CD4-positive, alpha-beta T cell treated with Interleukin-21 for 1 hour (primary cell): ENCODE measurements around the gene ADTRP.

Experiments
- DNase-seq: peaks from one replicate; pipeline ENCODE4 v3.0.0-alpha.2; 2020

Gene ADTRP

GRCh38 chr6:11778648-11779328 lies at the start of gene ADTRP:
TSS of gene ADTRP (minus strand) at chr6:11778803. CDS start at chr6:11778759, 44 bp downstream.
- no peak for DNase-seq

- DNase-seq: no peak
These were observed 48.2 kb upstream of the ADTRP start for GRCh38 chr6:11826779-11827178.

- DNase-seq: peak; percentile 11
These were observed 46.4 kb upstream of the ADTRP start for GRCh38 chr6:11824986-11825385.

GRCh38 chr6:11822346-11822745 lies 43.7 kb upstream of the ADTRP start:
- peak; percentile 10 for DNase-seq

GRCh38 chr6:11821781-11822180 lies 43.2 kb upstream of the ADTRP start:
- DNase-seq: no peak

- no peak for DNase-seq
These were observed 42.2 kb upstream of the ADTRP start for GRCh38 chr6:11820821-11821220.

- no peak for DNase-seq
These were observed 40.9 kb upstream of the ADTRP start for GRCh38 chr6:11819486-11819885.

- no peak for DNase-seq
These were observed 36.6 kb upstream of the ADTRP start for GRCh38 chr6:11815231-11815630.

- DNase-seq: no peak
These were observed 36.2 kb upstream of the ADTRP start for GRCh38 chr6:11814819-11815218.

- DNase-seq: no peak
These were observed 35.5 kb upstream of the ADTRP start for GRCh38 chr6:11814106-11814505.

- DNase-seq: no peak
These were observed 35.0 kb upstream of the ADTRP start for GRCh38 chr6:11813606-11814005.

- DNase-seq: no peak
These were observed 34.3 kb upstream of the ADTRP start for GRCh38 chr6:11812951-11813350.

GRCh38 chr6:11812439-11812838 lies 33.8 kb upstream of the ADTRP start:
- no peak for DNase-seq

GRCh38 chr6:11811644-11812264 lies 33.2 kb upstream of the ADTRP start:
- DNase-seq: no peak

- no peak for DNase-seq
These were observed 32.4 kb upstream of the ADTRP start for GRCh38 chr6:11810854-11811643.

- no peak for DNase-seq
These were observed 31.5 kb upstream of the ADTRP start for GRCh38 chr6:11810039-11810541.

GRCh38 chr6:11808054-11808453 lies 29.5 kb upstream of the ADTRP start:
- no peak for DNase-seq

- no peak for DNase-seq
These were observed 28.1 kb upstream of the ADTRP start for GRCh38 chr6:11806561-11807317.

GRCh38 chr6:11805259-11806053 lies 26.9 kb upstream of the ADTRP start:
- no peak for DNase-seq

- no peak for DNase-seq
These were observed 26.1 kb upstream of the ADTRP start for GRCh38 chr6:11804701-11805100.

- DNase-seq: no peak
These were observed 25.5 kb upstream of the ADTRP start for GRCh38 chr6:11804135-11804534.

GRCh38 chr6:11803591-11803971 lies 25.0 kb upstream of the ADTRP start:
- no peak for DNase-seq
